ENCODE data around the gene SGCD.

Gene SGCD

GRCh38 chr5:156522651-156523529, 195.9 kb downstream of the SGCD start:
- DNase-seq = no peak

GRCh38 chr5:156523607-156524006, 196.6 kb downstream of the SGCD start:
- DNase-seq = no peak

GRCh38 chr5:156526081-156526925, 199.3 kb downstream of the SGCD start:
- no peak for DNase-seq

GRCh38 chr5:156527611-156528010, 200.6 kb downstream of the SGCD start:
- no peak for DNase-seq

GRCh38 chr5:156528673-156529072, 201.7 kb downstream of the SGCD start:
- no peak for DNase-seq

GRCh38 chr5:156529892-156530291, 202.9 kb downstream of the SGCD start:
- no peak for DNase-seq

GRCh38 chr5:156531199-156531598, 204.2 kb downstream of the SGCD start:
- DNase-seq = no peak

- no peak for DNase-seq
Observed at GRCh38 chr5:156532921-156533320, 206.0 kb downstream of the SGCD start.

GRCh38 chr5:156534085-156534484, 207.1 kb downstream of the SGCD start:
- DNase-seq = no peak

- DNase-seq = no peak
Observed at GRCh38 chr5:156534906-156535485, 208.0 kb downstream of the SGCD start.

GRCh38 chr5:156540491-156540890, 213.5 kb downstream of the SGCD start:
- no peak for DNase-seq

- no peak for DNase-seq
Observed at GRCh38 chr5:156541582-156541981, 214.6 kb downstream of the SGCD start.

- peak; percentile 10 for DNase-seq
Observed at GRCh38 chr5:156543348-156544145, 216.6 kb downstream of the SGCD start.

GRCh38 chr5:156552855-156553358, 225.9 kb downstream of the SGCD start:
- DNase-seq = no peak

- DNase-seq = no peak
Observed at GRCh38 chr5:156556666-156557406, 229.9 kb downstream of the SGCD start.

- no peak for DNase-seq
Observed at GRCh38 chr5:156560002-156560401, 233.0 kb downstream of the SGCD start.

- no peak for DNase-seq
Observed at GRCh38 chr5:156561651-156562050, 234.7 kb downstream of the SGCD start.

GRCh38 chr5:156570615-156571014, 243.7 kb downstream of the SGCD start:
- DNase-seq = no peak

- no peak for DNase-seq
Observed at GRCh38 chr5:156581725-156582124, 254.8 kb downstream of the SGCD start.

GRCh38 chr5:156582193-156582598, 255.2 kb downstream of the SGCD start:
- no peak for DNase-seq

GRCh38 chr5:156584871-156585270, 257.9 kb downstream of the SGCD start:
- no peak for DNase-seq

GRCh38 chr5:156585999-156586398, 259.0 kb downstream of the SGCD start:
- no peak for DNase-seq
